Activated CD8-positive, alpha-beta memory T cell treated with anti-CD3 and anti-CD28 coated beads for 48 hours (primary cell): ENCODE measurements around the gene GPR42.

ENCODE experiments used
- DNase-seq, 3 experiments: peaks; one replicate each; pipeline ENCODE4 v3.0.0-alpha.2; 2020; ENCODE audit warnings: low read depth in 2 of 3, low spot score in 2 of 3

Gene GPR42, protein sequence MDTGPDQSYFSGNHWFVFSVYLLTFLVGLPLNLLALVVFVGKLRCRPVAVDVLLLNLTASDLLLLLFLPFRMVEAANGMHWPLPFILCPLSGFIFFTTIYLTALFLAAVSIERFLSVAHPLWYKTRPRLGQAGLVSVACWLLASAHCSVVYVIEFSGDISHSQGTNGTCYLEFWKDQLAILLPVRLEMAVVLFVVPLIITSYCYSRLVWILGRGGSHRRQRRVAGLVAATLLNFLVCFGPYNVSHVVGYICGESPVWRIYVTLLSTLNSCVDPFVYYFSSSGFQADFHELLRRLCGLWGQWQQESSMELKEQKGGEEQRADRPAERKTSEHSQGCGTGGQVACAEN

DNA sequence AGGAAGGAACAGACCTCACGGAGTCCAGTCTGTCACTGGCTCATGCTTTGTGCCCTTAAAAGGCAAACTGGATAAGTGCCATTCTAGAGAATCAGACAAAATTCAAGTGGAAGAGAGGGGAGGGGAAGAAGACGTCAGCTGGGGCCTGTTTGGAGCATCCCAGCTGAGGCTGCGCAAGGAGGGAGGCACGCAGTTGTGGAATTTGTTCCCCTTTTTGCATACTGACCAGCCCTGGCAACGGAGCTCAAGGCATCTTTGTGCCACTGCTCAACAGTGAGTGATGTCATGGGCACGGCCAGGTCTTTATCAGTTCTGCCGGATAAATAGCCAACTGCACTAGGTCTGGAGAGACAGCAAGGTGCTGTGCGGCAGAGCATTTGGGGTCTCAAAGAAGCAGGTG, at the start of gene GPR42:
Gene GPR42, plus strand, starts transcription at position 347 of the 400 bp plus-strand sequence. CDS start 292 bp downstream, outside the sequence.
- no peak for DNase-seq

DNA sequence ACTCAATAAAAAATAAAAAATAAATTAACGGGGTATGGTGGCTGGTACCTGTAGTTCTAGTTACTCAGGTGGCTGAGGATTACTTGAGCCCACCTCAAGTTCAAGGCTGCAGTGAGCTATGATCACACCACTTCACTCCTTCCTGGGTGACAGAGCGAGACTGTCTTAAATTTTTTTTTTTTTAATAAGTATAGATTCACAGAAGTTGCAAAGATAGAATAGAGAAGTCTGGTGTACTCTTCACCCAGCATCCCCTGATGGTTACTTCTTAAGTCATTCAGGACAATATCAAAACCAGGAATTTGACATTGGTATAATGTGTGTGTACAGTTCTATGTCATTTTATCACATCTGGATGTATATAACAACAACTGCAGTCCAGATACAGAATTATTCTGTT, 49.6 kb upstream of the GPR42 start:
- no peak for DNase-seq

DNA sequence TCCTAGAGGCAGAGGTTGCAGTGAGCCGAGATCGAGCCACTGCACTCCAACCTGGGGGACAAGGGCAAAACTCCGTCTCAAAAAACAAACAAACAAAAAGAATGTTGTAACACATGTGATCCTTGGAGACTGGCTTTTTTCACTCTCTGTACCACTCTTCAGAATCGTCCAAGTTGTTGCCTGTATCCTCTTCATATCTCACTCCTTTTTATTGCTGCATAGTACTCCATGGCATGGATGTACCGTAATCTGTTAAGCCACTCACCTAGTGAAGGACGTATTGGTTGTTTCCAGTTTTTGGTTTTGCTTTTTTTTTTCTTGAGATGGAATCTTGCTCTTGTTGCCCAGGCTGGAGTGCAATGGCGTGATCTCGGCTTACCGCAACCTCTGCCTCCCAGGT, 48.9 kb upstream of the GPR42 start:
- no peak for DNase-seq

DNA sequence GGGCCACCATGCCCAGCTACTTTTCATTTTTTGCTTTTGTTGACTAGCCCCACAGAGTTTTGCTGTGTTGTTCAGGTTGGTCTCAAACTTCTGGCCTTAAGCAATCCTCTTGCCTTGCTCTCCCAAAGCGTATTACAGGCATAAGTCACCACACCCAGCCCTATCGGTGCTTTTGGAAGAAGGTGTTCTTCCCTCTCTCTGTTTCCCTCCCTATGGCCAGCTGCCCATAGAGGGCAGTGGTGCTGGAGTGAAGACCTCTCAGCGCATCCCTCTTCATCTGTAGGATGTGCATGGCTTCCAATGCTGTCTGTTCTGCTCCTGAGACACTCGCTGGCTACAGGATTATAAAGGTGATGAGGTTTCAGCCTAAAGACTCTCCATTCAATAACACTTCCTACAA, 43.2 kb upstream of the GPR42 start:
- DNase-seq: no peak

DNA sequence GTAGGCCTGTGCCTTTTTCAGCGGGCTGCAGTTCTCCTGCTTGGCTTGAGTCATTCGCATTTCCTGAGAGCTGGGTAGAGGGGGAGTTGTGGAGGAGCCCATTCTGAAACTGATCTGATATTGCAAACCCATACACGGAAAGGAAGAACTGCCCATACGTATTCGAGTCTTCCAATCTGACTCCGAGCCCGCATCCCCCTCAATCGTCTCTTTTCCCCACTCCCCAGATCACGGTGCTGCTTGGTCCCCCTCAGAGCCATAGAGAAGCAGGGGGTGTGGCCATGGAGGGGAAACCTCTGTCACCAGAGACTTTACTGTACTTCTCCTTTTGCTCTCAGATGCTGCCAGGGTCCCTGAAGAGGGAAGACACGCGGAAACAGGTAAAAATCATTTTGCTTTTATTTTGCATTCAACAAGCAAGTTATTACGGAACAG, 42.0 kb upstream of the GPR42 start, which contains the start of gene CD22:
Gene CD22, plus strand, starts transcription at position 337 of the 435 bp plus-strand sequence. CDS start 2,854 bp downstream, outside the sequence.
- no peak for DNase-seq

DNA sequence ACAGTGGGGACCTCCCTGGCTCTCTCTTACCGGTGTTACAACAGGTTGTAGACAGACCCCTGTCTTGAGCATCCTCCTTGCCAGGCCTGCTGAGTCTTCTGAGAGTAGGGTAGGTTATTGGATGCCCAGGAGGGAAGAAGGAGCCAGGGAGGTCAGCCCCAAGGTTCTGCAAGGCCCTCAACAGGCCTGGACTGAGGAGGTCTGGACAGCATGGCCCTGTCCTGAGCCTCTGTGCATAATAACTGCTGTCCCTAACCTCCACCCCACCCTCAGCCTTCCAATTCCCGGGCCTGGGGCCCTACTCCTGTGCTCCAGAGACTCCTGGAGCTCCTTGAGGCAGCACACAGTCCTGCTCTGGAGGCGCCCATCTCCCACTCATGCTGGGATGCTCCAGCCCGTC, 41.5 kb upstream of the GPR42 start:
- DNase-seq: no peak

DNA sequence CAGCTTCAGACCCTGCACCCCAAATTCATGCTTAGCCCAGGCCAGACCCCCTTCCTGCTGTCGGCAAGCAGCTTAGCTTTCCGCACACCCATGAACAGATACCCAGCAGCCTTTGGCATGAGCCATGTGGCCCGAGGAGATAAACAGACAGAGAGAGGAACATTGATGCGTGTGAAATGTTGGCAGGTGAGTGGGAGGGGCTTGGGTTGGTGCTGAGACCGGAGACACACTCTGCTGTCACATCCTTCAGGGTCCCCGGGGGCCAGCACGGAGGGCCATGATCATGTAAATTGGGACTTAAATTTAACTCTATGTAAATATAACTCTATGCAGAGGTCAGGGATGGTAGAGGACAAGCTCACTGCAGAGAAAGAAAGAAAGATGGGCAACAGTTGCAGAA, 40.4 kb upstream of the GPR42 start:
- no peak for DNase-seq

DNA sequence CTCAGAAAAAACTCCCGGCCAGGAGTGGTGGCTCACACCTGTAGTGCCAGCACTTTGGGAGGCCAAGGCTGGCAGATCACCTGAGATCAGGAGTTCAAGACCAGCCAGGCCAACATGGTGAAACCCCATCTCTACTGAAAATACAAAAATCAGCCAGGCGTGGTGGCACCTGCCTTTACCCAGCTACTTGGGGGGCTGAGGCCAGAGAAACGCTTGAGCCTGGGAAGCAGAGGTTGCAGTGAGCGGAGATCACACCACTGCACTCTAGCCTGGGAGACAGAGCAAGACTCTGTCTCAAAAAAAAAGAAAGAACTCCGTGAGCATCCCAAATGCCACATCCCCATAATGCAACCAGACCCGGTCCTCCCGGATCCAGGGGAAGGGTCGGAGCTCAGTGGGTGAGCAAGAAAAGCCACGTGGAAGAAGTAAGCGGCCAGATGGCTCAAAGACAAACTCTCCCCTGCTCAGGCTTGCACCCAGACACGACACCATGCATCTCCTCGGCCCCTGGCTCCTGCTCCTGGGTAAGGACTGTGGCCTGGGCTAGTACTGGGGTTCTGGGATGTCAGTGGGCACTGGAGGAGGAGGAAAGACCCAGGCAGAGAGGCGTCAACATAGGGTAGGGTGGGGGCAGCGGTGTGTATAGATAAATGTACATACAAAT, 39.2 kb upstream of the GPR42 start:
- DNase-seq: no peak

DNA sequence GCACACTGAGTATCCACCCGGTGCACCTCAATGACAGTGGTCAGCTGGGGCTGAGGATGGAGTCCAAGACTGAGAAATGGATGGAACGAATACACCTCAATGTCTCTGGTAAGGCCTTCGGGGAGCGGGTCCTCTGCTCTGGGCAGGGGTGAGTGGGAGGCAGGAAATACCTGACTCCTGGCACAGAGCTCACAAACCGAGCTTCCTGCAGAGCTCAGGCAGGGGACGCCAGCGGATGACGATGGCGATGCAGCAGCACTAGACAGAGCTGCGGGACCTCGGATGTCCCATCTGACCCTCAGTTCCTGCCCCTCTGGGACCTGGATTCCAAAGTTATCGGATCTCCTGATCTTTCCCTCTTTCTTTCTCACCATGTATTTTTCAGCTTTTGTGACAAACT, 38.1 kb upstream of the GPR42 start:
- no peak for DNase-seq

DNA sequence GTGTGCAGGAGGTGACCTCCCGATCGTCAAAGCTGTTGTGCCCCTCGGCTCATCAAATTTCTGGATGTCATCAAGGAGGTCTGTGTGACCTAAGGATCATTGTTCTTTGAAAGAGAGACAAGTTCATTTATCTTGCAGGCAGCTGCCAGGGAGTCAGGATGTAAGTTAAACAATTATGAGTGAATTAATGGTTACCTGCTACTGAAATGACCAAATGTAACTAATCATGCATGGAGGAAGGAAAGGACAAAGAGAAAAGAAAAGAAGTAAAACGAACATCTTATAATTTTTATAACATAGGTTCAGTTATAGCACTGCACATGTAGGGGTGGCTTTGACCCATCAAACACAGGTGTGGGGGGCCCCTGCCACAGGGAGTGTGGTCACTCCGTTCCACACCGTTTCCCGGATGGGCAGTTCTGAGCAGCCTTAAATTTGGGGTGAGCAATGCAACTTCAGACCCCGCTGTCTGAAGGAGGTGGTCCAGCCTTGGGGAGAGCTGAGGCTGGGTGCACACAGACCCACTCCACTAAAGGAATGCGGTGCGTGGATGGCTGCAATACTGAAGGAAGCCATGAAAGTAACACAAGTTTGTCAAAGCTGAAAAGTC, 36.6 kb upstream of the GPR42 start:
- DNase-seq: no peak

DNA sequence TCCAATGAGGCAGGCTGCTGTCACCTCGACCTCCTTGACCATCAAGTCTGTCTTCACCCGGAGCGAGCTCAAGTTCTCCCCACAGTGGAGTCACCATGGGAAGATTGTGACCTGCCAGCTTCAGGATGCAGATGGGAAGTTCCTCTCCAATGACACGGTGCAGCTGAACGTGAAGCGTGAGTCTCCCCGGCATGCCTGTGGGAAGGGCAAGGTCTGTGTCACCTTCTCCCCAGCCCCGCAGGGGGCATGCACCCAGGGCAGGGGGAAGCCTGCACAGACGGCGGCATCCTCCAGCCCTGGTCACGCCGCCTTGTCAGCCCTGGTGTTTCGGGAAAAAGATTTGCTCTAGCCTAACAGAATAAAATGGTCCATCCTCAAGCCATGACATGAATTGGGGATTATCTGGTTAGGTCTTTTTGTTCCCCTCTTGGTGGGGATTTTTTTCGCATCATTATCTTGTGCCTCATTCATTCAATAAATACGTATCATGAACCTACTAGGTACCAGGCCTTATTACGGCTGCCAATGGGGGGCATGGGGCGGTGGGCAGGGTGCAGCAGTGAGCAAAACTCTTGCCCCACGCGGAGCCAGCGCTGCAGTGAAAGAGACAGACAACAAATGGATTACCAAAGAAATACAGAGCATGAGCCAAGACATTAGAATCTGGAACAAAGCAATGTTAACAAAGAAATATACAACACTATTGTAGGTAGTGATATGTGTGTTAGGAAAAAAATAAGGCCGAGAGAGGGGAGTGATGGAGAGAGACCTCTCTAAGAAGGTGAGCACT, 34.5 kb upstream of the GPR42 start:
- DNase-seq: no peak

DNA sequence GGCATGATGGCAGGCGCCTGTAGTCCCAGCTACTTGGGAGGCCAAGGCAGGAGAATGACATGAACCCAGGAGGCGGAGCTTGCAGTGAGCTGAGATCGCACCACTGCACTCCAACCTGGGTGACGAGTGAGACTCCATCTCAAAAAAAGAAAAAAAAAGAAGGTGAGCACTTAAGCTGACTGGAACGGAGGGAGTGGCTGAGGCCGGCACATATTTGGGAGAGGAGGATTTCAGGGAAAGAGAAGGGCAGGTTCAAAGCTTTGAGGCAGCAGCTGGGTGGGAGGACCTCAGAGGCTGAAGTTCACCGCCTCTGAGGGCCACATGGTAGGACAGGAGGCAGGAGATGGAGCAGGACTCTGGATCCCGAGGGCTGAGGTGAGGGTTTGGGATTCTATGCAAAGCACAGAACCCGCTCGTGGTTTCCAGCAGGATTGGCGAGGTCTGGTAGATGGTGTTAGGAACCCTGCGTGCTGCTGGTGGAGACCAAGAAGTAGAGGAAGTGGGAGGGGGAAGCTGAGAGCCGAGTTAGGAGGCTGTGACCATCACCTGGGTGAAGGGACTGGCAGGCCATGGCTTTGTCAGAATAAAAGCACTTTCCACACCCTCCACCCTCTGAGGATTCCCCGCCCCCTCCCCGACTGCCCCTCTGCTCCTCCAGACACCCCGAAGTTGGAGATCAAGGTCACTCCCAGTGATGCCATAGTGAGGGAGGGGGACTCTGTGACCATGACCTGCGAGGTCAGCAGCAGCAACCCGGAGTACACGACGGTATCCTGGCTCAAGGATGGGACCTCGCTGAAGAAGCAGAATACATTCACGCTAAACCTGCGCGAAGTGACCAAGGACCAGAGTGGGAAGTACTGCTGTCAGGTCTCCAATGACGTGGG, 33.5 kb upstream of the GPR42 start:
- DNase-seq: no peak

DNA sequence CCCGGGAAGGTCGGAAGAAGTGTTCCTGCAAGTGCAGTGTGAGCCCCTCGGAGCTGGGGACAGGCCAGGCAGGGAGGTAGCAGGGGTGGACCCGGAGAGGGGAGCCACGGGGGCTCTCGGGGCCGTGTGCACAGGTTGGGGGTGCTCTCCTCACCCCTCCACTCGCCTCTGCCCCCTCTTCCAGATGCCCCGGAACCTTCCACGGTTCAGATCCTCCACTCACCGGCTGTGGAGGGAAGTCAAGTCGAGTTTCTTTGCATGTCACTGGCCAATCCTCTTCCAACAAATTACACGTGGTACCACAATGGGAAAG, 32.9 kb upstream of the GPR42 start:
- no peak for DNase-seq

DNA sequence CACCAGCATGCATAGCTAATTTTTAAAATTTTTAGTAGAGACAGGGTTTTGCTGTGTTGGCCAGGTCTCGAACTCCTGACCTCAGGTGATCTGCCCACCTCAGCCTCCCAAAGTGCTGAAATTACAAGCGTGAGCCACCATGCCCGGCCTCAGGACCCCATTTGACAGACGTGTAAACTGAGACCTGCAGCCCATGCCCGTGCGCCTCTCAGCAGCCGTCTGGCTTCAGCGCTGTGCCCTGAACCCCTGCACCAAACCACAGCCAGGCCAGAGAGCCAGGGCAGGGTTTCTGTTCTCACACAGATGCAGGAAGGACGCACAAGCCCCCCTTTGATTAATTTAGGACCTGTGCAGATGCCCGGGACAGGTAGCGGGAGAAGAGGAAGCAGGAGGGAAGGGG, 30.4 kb upstream of the GPR42 start:
- DNase-seq: no peak

DNA sequence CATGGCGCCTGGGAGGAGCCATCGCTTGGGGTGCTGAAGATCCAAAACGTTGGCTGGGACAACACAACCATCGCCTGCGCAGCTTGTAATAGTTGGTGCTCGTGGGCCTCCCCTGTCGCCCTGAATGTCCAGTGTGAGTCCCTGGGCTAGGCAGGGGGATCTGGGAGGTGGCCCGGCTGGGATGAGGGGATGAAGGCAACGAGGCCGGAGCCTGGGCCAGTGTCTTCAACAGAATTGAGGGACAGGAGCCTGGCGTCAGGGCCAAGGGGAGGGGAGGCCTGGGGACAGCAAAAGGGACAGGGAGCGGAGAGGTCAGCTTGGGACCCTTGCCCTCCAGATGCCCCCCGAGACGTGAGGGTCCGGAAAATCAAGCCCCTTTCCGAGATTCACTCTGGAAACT, 29.9 kb upstream of the GPR42 start:
- no peak for DNase-seq

DNA sequence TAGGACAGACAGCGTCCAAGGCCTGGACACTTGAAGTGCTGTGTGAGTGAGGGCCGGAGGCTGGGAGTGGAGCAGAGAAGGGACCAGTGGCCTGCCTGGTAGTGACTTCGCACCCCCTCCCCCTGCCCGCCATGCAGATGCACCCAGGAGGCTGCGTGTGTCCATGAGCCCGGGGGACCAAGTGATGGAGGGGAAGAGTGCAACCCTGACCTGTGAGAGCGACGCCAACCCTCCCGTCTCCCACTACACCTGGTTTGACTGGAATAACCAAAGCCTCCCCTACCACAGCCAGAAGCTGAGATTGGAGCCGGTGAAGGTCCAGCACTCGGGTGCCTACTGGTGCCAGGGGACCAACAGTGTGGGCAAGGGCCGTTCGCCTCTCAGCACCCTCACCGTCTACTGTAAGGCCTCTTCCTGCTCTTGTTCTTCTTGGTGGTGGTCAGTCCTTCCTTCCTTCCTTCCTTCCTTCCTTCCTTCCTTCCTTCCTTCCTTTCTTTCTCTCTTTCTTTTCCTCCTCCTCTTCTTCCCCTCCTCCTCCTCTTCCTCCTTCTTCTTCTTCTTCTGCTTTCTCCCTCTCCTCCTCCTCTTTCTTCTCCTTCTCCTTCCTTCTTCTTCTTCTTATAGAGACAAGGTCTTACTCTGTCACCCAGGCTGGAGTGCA, 29.2 kb upstream of the GPR42 start:
- no peak for DNase-seq

DNA sequence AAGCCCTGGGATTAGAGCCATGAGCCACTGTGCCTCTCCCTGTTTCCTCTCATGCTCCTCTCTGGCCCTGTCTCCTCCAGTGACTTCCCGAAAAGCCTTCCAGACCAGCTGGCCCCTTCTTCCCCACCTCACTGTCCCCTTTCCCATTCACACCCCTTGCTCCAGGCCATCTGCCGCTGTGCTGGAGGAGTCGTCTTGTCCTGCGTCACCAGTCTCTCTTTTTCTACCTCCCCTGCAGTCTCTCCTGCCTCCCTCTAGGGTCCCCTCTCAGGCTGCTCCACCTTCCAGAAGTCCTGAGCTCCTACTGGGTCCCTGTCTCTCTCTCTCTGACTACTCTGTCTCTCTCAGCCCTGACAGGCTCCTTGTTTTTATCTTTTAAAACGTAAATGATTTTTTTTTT, 28.4 kb upstream of the GPR42 start:
- no peak for DNase-seq

DNA sequence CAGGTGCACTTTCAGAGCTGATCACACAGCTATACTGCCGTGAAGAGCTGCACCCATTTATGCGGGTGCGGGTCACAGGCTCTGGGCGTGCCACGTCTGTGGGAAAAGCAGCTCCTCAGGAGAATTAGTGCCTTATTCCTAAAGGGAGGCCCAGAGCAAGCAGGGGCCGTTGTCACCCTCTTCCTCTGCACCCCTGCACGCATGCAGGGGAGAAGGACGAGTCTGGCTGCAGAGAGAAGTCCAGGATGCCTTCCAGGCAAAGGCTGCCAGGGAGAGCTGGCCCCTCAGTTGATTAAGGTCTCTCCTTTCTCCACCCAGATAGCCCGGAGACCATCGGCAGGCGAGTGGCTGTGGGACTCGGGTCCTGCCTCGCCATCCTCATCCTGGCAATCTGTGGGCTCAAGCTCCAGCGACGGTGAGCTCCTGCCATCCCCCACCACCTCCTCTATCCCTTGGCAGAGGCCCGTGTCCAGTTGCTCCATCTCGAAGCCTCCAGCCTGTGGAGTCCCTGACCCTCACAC, 26.3 kb upstream of the GPR42 start:
- no peak for DNase-seq

DNA sequence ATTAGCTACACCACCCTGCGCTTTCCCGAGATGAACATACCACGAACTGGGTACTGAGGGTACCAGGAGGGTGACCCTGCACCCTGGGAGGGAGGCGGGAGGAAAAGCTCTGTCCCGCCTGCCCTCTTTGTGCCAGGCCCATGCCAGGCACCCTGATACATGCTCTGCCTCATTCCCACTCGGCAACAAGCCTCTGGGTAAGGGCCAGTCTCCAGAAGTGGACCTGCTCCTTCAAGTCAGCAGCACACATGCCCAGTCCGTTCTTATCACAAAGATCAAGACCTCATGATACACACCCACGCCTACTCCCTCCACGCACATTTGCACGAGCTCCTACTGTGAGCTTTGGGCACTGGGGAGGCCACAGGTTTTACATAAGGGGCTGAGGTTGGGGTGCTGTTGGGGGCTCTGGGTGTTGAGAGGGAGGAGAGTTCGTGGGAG, 25.2 kb upstream of the GPR42 start:
- no peak for DNase-seq
